GM18508 (cell line): Measurements from ENCODE around the gene HHIPL2.

Source experiments
- ATAC-seq: cut with Tn5 transposase; IDR thresholded peaks from one replicate; pipeline ENCODE4 v1.9.1; 2021; ENCODE audit warnings: moderate number of reproducible peaks; ENCODE audit not compliant: insufficient read depth, unreplicated experiment

HHIPL2 gene

GRCh38 chr1:222547944-222548671 is at the start of gene HHIPL2:
TSS of gene HHIPL2 (minus strand) at chr1:222548104. CDS start at chr1:222548044, 60 bp downstream.
- no peak for ATAC-seq

- no peak for ATAC-seq
These were observed 48.8 kb upstream of the HHIPL2 start for GRCh38 chr1:222596696-222597095.

GRCh38 chr1:222594789-222595188 is 46.9 kb upstream of the HHIPL2 start:
- ATAC-seq, result no peak

GRCh38 chr1:222592171-222592570 is 44.3 kb upstream of the HHIPL2 start:
- no peak for ATAC-seq

- peak; percentile 96 for ATAC-seq
These were observed 41.8 kb upstream of the HHIPL2 start, which contains the start of gene TAF1A for GRCh38 chr1:222589462-222590302. TSS of gene TAF1A (minus strand) at chr1:222589933.

- no peak for ATAC-seq
These were observed 40.2 kb upstream of the HHIPL2 start for GRCh38 chr1:222588135-222588534.

- ATAC-seq, result no peak
These were observed 38.9 kb upstream of the HHIPL2 start for GRCh38 chr1:222586842-222587241.

GRCh38 chr1:222583079-222583478 is 35.2 kb upstream of the HHIPL2 start:
- ATAC-seq, result peak; percentile 89

GRCh38 chr1:222582099-222582774 is 34.3 kb upstream of the HHIPL2 start:
- ATAC-seq, result no peak

GRCh38 chr1:222579316-222579715 is 31.4 kb upstream of the HHIPL2 start:
- no peak for ATAC-seq

GRCh38 chr1:222570837-222571236 is 22.9 kb upstream of the HHIPL2 start:
- ATAC-seq, result no peak

GRCh38 chr1:222561656-222562055 is 13.8 kb upstream of the HHIPL2 start:
- ATAC-seq, result no peak

GRCh38 chr1:222557574-222557973 is 9.7 kb upstream of the HHIPL2 start:
- ATAC-seq, result no peak

GRCh38 chr1:222557148-222557547 is 9.2 kb upstream of the HHIPL2 start:
- no peak for ATAC-seq

- no peak for ATAC-seq
These were observed 8.2 kb upstream of the HHIPL2 start for GRCh38 chr1:222555992-222556615.

- no peak for ATAC-seq
These were observed 6.3 kb upstream of the HHIPL2 start for GRCh38 chr1:222554177-222554576.

GRCh38 chr1:222552882-222553281 is 5.0 kb upstream of the HHIPL2 start:
- no peak for ATAC-seq

GRCh38 chr1:222547260-222547614 is 667 bp downstream of the HHIPL2 start:
- no peak for ATAC-seq

GRCh38 chr1:222546548-222547259 is 1.2 kb downstream of the HHIPL2 start:
- ATAC-seq, result no peak

- no peak for ATAC-seq
These were observed 1.8 kb downstream of the HHIPL2 start for GRCh38 chr1:222546091-222546490.
